Measurements from ENCODE around the gene SNRK. TPM values are rescaled to one million over a fixed set of nuclear protein-coding genes. Genes with fewer than 3 reads are reported as not detected.

Gene SNRK
- total RNA-seq, 1 donor from 2014 or later: 46.3 TPM

GRCh38 chr3:43298761-43299160 lies 12.4 kb downstream of the SNRK start:
- Histone ChIP-seq H3K4me1 (peaks cover 62% of the 10 kb centered on the region), H3K36me3 (peaks cover 9% of the 10 kb centered on the region), H3K27ac (no peak overlapping the region), H3K9me3 (no peaks in the 10 kb centered on the region), H3K27me3 (no peaks in the 10 kb centered on the region), H3K4me3 (no peak overlapping the region)
- ATAC-seq: no peak
- intact Hi-C loops (cut with DNase I): no loop called here
- no peak for DNase-seq
- no peak for TF ChIP-seq CTCF (IDR thresholded peaks at IDR 0.05)

- intact Hi-C loops (cut with DNase I): no loop called here
Observed at GRCh38 chr3:43302116-43302880, 16.0 kb downstream of the SNRK start.

GRCh38 chr3:43304126-43304525 lies 17.8 kb downstream of the SNRK start:
- no peaks in the 10 kb centered on the region for H3K27me3 ChIP-seq

More at GRCh38 chr3:43302116-43302880, 16.0 kb downstream of the SNRK start:
- DNase-seq: no peak
- Histone ChIP-seq H3K4me1 (peaks cover 36% of the 10 kb centered on the region), H3K27me3 (no peaks in the 10 kb centered on the region), H3K27ac (no peak overlapping the region), H3K9me3 (no peaks in the 10 kb centered on the region), H3K36me3 (peaks cover 32% of the 10 kb centered on the region), H3K4me3 (no peak overlapping the region)
- ATAC-seq: no peak
- no peak for TF ChIP-seq CTCF (IDR thresholded peaks at IDR 0.05)

DNA sequence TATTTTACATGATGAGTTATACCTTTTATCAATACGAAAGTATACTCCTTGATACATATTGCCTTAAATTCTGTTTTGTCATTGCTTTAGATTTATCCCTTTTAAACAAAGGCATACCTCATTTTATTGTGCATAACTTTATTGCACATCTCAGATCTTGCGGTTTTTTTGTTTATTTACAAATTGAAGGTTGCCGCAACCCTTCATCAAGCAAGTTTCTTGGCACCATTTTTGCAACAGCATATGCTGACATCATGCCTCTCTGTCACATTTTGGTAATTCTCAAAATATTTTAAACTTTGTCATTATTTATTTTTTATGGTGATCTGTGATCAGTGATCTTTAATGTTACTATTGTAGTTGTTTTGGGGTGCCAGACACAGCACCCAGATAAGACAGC lies 20.9 kb downstream of the SNRK start:
- intact Hi-C loops (cut with DNase I): no loop called here
- Histone ChIP-seq H3K36me3 (peaks cover 41% of the 10 kb centered on the region), H3K4me3 (no peak overlapping the region), H3K9me3 (no peaks in the 10 kb centered on the region), H3K4me1 (peaks cover 9% of the 10 kb centered on the region), H3K27me3 (no peaks in the 10 kb centered on the region), H3K27ac (no peak overlapping the region)
- no peak for DNase-seq
- no peak for TF ChIP-seq CTCF (IDR thresholded peaks at IDR 0.05)
- no peak for ATAC-seq

More at GRCh38 chr3:43304126-43304525, 17.8 kb downstream of the SNRK start:
- peaks cover 23% of the 10 kb centered on the region for H3K4me1 ChIP-seq
- no peak overlapping the region for H3K27ac ChIP-seq
- ATAC-seq (no peak), DNase-seq (no peak)
- H3K4me3 ChIP-seq: no peak overlapping the region
- H3K9me3 ChIP-seq: no peaks in the 10 kb centered on the region
- intact Hi-C loops (cut with DNase I): no loop called here
- H3K36me3 ChIP-seq: peaks cover 32% of the 10 kb centered on the region
- no peak for TF ChIP-seq CTCF (IDR thresholded peaks at IDR 0.05)

DNA sequence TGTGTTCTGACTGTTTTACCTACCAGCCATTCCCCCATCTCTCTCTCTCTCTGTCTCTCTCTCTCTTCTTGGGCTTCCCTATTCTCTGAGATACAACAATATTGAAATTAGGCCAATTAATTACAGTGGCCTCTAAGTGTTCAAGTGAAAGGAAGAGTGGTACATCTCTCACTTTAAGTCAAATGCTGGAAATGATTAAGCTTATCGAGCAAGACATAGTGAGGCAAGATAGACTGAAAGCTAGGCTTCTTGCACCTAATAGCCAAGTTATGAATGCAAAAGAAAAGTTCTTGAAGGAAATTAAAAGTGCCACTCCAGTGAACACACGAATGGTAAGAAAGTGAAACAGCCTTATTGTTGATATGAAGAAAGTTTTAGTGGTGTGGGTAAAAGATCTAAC lies 21.3 kb downstream of the SNRK start:
- no peak overlapping the region for H3K4me3 ChIP-seq
- H3K4me1 ChIP-seq: peaks cover 9% of the 10 kb centered on the region
- no peak overlapping the region for H3K27ac ChIP-seq
- peaks cover 41% of the 10 kb centered on the region for H3K36me3 ChIP-seq
- DNase-seq (no peak), ATAC-seq (no peak)
- H3K9me3 ChIP-seq: no peaks in the 10 kb centered on the region
- no peak for TF ChIP-seq CTCF (IDR thresholded peaks at IDR 0.05)
- H3K27me3 ChIP-seq: no peaks in the 10 kb centered on the region
- intact Hi-C loops (cut with DNase I): no loop called here

Data from upper lobe of right lung (tissue), 1 donor.